ENCODE results near the gene TRH.

The TRH gene

GRCh38 chr3:129974564-129974832 lies at the start of gene TRH:
TRH (plus strand) TSS chr3:129974720; CDS start chr3:129975817, 1,097 bp downstream.
- no peak for DNase-seq

GRCh38 chr3:129927072-129927471 lies 47.4 kb upstream of the TRH start:
- no peak for DNase-seq

GRCh38 chr3:129929383-129929782 lies 45.1 kb upstream of the TRH start:
- DNase-seq = no peak

- DNase-seq = no peak
These were observed 41.0 kb upstream of the TRH start for GRCh38 chr3:129933471-129933870.

GRCh38 chr3:129934234-129935123 lies 40.0 kb upstream of the TRH start:
- DNase-seq = no peak

GRCh38 chr3:129936757-129937156 lies 37.8 kb upstream of the TRH start:
- DNase-seq = no peak

GRCh38 chr3:129937717-129938116 lies 36.8 kb upstream of the TRH start:
- no peak for DNase-seq

- DNase-seq = no peak
These were observed 36.2 kb upstream of the TRH start for GRCh38 chr3:129938140-129938930.

- DNase-seq = no peak
These were observed 34.4 kb upstream of the TRH start for GRCh38 chr3:129940086-129940485.

- no peak for DNase-seq
These were observed 32.2 kb upstream of the TRH start for GRCh38 chr3:129942296-129942695.

GRCh38 chr3:129943020-129943419 lies 31.5 kb upstream of the TRH start:
- no peak for DNase-seq

GRCh38 chr3:129944709-129945108 lies 29.8 kb upstream of the TRH start:
- no peak for DNase-seq

GRCh38 chr3:129947538-129948240 lies 26.8 kb upstream of the TRH start:
- no peak for DNase-seq

GRCh38 chr3:129950318-129951046 lies 24.0 kb upstream of the TRH start:
- no peak for DNase-seq

GRCh38 chr3:129952556-129953355 lies 21.8 kb upstream of the TRH start:
- DNase-seq = no peak

GRCh38 chr3:129953621-129954020 lies 20.9 kb upstream of the TRH start:
- DNase-seq = no peak

- no peak for DNase-seq
These were observed 20.0 kb upstream of the TRH start for GRCh38 chr3:129954514-129954913.

- no peak for DNase-seq
These were observed 17.6 kb upstream of the TRH start for GRCh38 chr3:129956936-129957335.

- no peak for DNase-seq
These were observed 15.8 kb upstream of the TRH start for GRCh38 chr3:129958755-129959154.

- DNase-seq = no peak
These were observed 13.4 kb upstream of the TRH start for GRCh38 chr3:129961141-129961541.

GRCh38 chr3:129962600-129962999 lies 11.9 kb upstream of the TRH start:
- no peak for DNase-seq

GRCh38 chr3:129965937-129966336 lies 8.6 kb upstream of the TRH start:
- no peak for DNase-seq

Measured in DMS 273 treated with DMSO at 0.1 percent for 48 hours (cell line).